ENCODE results near the gene IDH1. TPM values are rescaled to one million over a fixed set of nuclear protein-coding genes. Genes with fewer than 3 reads are reported as not detected.

The IDH1 gene
- total and polyA plus RNA-seq, 7 experiments from 2014 or later, result 1.8 to 26.4 (median 16.0) TPM

- no peaks in the 10 kb centered on the region for H3K36me3 ChIP-seq (ENCODE audit: control insufficient read depth in 2 of 3, insufficient read depth in 3 of 3, low read length in 3 of 3)
- no peak overlapping the region for H3K4me3 ChIP-seq (ENCODE audit: low read length)
- H3K4me1 ChIP-seq (ENCODE audit: control insufficient read depth in 2 of 2, insufficient read depth in 2 of 2, low read length in 2 of 2), result no peaks in the 10 kb centered on the region
- Mint-ChIP-seq H3K4me1 (peaks cover 0 to 2% (median 0%) of the 10 kb centered on the region in 7 donors), H3K9me3 (no peaks in the 10 kb centered on the region), H3K36me3 (no peaks in the 10 kb centered on the region), H3K27ac (no peak overlapping the region), H3K27me3 (peaks cover 0 to 8% (median 2%) of the 10 kb centered on the region in 5 donors), H3K4me3 (no peak overlapping the region)
- no peaks in the 10 kb centered on the region for H3K27me3 ChIP-seq (ENCODE audit: control insufficient read depth in 2 of 2, insufficient read depth in 2 of 2, low read length in 2 of 2)
- POLR2A ChIA-PET, result no interaction called here
- intact Hi-C loops (cut with micrococcal nuclease), result no loop called here
- CTCF ChIA-PET, result no interaction called here
- no peak for ATAC-seq
- no peak for DNase-seq
- H3K27ac ChIP-seq (ENCODE audit: low read depth, low read length), result no peak overlapping the region
- H3K9me3 ChIP-seq (ENCODE audit: control insufficient read depth in 2 of 3, low read length in 3 of 3), result no peaks in the 10 kb centered on the region
These were observed 62.1 kb downstream of the IDH1 start for GRCh38 chr2:208192611-208193236.

GRCh38 chr2:208189810-208190503, 64.9 kb downstream of the IDH1 start, which contains the start of gene C2orf80:
C2orf80 (minus strand) TSS chr2:208190030; CDS start chr2:208186986, 3,044 bp downstream.
- POLR2A ChIA-PET, result no interaction called here
- Histone ChIP-seq H3K9me3 (ENCODE audit: control insufficient read depth in 2 of 3, low read length in 3 of 3) (no peaks in the 10 kb centered on the region), H3K36me3 (ENCODE audit: control insufficient read depth in 2 of 3, insufficient read depth in 3 of 3, low read length in 3 of 3) (no peaks in the 10 kb centered on the region), H3K4me1 (ENCODE audit: control insufficient read depth in 2 of 2, insufficient read depth in 2 of 2, low read length in 2 of 2) (no peaks in the 10 kb centered on the region), H3K27ac (ENCODE audit: low read depth, low read length) (no peak within 1 kb of the TSS), H3K4me3 (ENCODE audit: low read length) (no peak within 1 kb of the TSS), H3K27me3 (ENCODE audit: control insufficient read depth in 2 of 2, insufficient read depth in 2 of 2, low read length in 2 of 2) (no peaks in the 10 kb centered on the region)
- intact Hi-C loops (cut with micrococcal nuclease), result no loop called here
- DNase-seq, result no peak
- peaks cover 0 to 7% (median 4%) of the 10 kb centered on the region in 5 donors for H3K27me3 Mint-ChIP-seq
- H3K4me3 Mint-ChIP-seq, result no peak within 1 kb of the TSS
- H3K36me3 Mint-ChIP-seq, result no peaks in the 10 kb centered on the region
- CTCF ChIA-PET, result no interaction called here
- H3K4me1 Mint-ChIP-seq, result peaks cover 0 to 2% (median 0%) of the 10 kb centered on the region in 7 donors
- H3K27ac Mint-ChIP-seq, result no peak within 1 kb of the TSS
- ATAC-seq, result no peak
- no peaks in the 10 kb centered on the region for H3K9me3 Mint-ChIP-seq

- no peaks in the 10 kb centered on the region for H3K9me3 ChIP-seq (ENCODE audit: control insufficient read depth in 2 of 3, low read length in 3 of 3)
- no peak for ATAC-seq
- H3K27ac Mint-ChIP-seq, result no peak overlapping the region
- peaks cover 0 to 2% (median 0%) of the 10 kb centered on the region in 7 donors for H3K4me1 Mint-ChIP-seq
- no peak overlapping the region for H3K4me3 Mint-ChIP-seq
- intact Hi-C loops (cut with micrococcal nuclease), result no loop called here
- no peaks in the 10 kb centered on the region for H3K36me3 ChIP-seq (ENCODE audit: control insufficient read depth in 2 of 3, insufficient read depth in 3 of 3, low read length in 3 of 3)
- H3K4me1 ChIP-seq (ENCODE audit: control insufficient read depth in 2 of 2, insufficient read depth in 2 of 2, low read length in 2 of 2), result no peaks in the 10 kb centered on the region
- H3K36me3 Mint-ChIP-seq, result no peaks in the 10 kb centered on the region
- no peaks in the 10 kb centered on the region for H3K9me3 Mint-ChIP-seq
- no peak for DNase-seq
- no peak overlapping the region for H3K27ac ChIP-seq (ENCODE audit: low read depth, low read length)
- CTCF ChIA-PET, result no interaction called here
- POLR2A ChIA-PET, result no interaction called here
- no peaks in the 10 kb centered on the region for H3K27me3 ChIP-seq (ENCODE audit: control insufficient read depth in 2 of 2, insufficient read depth in 2 of 2, low read length in 2 of 2)
- no peak overlapping the region for H3K4me3 ChIP-seq (ENCODE audit: low read length)
- peaks cover 0 to 13% (median 6%) of the 10 kb centered on the region in 5 donors for H3K27me3 Mint-ChIP-seq
These were observed 65.6 kb downstream of the IDH1 start for GRCh38 chr2:208189069-208189809.

- H3K27ac Mint-ChIP-seq, result no peak overlapping the region
- no peak for ATAC-seq
- H3K36me3 Mint-ChIP-seq, result no peaks in the 10 kb centered on the region
- no peak overlapping the region for H3K4me3 Mint-ChIP-seq
- DNase-seq, result no peak
- H3K4me1 Mint-ChIP-seq, result peaks cover 0 to 2% (median 0%) of the 10 kb centered on the region in 7 donors
- no peaks in the 10 kb centered on the region for H3K9me3 ChIP-seq (ENCODE audit: control insufficient read depth in 2 of 3, low read length in 3 of 3)
- no peaks in the 10 kb centered on the region for H3K4me1 ChIP-seq (ENCODE audit: control insufficient read depth in 2 of 2, insufficient read depth in 2 of 2, low read length in 2 of 2)
- H3K27ac ChIP-seq (ENCODE audit: low read depth, low read length), result no peak overlapping the region
- no peak overlapping the region for H3K4me3 ChIP-seq (ENCODE audit: low read length)
- POLR2A ChIA-PET, result no interaction called here
- peaks cover 5 to 31% (median 19%) of the 10 kb centered on the region in 5 donors for H3K27me3 Mint-ChIP-seq
- H3K9me3 Mint-ChIP-seq, result no peaks in the 10 kb centered on the region
- CTCF ChIA-PET, result no interaction called here
- intact Hi-C loops (cut with micrococcal nuclease), result no loop called here
- H3K36me3 ChIP-seq (ENCODE audit: control insufficient read depth in 2 of 3, insufficient read depth in 3 of 3, low read length in 3 of 3), result no peaks in the 10 kb centered on the region
- H3K27me3 ChIP-seq (ENCODE audit: control insufficient read depth in 2 of 2, insufficient read depth in 2 of 2, low read length in 2 of 2), result no peaks in the 10 kb centered on the region
These were observed 68.0 kb downstream of the IDH1 start for GRCh38 chr2:208186893-208187292.

GRCh38 chr2:208186465-208186864, 68.4 kb downstream of the IDH1 start:
- POLR2A ChIA-PET, result no interaction called here
- no peaks in the 10 kb centered on the region for H3K9me3 Mint-ChIP-seq
- no peaks in the 10 kb centered on the region for H3K36me3 Mint-ChIP-seq
- Histone ChIP-seq H3K9me3 (ENCODE audit: control insufficient read depth in 2 of 3, low read length in 3 of 3) (no peaks in the 10 kb centered on the region), H3K27me3 (ENCODE audit: control insufficient read depth in 2 of 2, insufficient read depth in 2 of 2, low read length in 2 of 2) (no peaks in the 10 kb centered on the region), H3K27ac (ENCODE audit: low read depth, low read length) (no peak overlapping the region), H3K36me3 (ENCODE audit: control insufficient read depth in 2 of 3, insufficient read depth in 3 of 3, low read length in 3 of 3) (no peaks in the 10 kb centered on the region), H3K4me3 (ENCODE audit: low read length) (no peak overlapping the region), H3K4me1 (ENCODE audit: control insufficient read depth in 2 of 2, insufficient read depth in 2 of 2, low read length in 2 of 2) (no peaks in the 10 kb centered on the region)
- ATAC-seq (no peak), DNase-seq (no peak)
- H3K4me3 Mint-ChIP-seq, result no peak overlapping the region
- intact Hi-C loops (cut with micrococcal nuclease), result no loop called here
- H3K4me1 Mint-ChIP-seq, result peaks cover 0 to 2% (median 0%) of the 10 kb centered on the region in 7 donors
- H3K27me3 Mint-ChIP-seq, result peaks cover 5 to 31% (median 19%) of the 10 kb centered on the region in 5 donors
- no peak overlapping the region for H3K27ac Mint-ChIP-seq
- CTCF ChIA-PET, result no interaction called here
